Erythroblast (primary cell): ENCODE data around the gene TNFAIP8.

ENCODE experiments used
- GATA1 ChIP-seq: IDR thresholded peaks from 2 replicates; pipeline ENCODE4 v1.6.1; 2011; ENCODE audit warnings: low read depth, mild to moderate bottlenecking, control low read depth, low read length, moderate library complexity
- POLR2A ChIP-seq: IDR thresholded peaks from 2 replicates; pipeline ENCODE4 v1.6.1; 2011; ENCODE audit warnings: mild to moderate bottlenecking, low read length

- TF ChIP-seq POLR2A (peak; percentile 24), GATA1 (no peak)
These were observed at the start of gene TNFAIP8 for GRCh38 chr5:119355685-119356611.
